ENCODE measurements around the gene GPSM1.
"Not testable (repeated sequence)": the region's sequence is repeated elsewhere in the genome, so short reads cannot be mapped to it uniquely, and the experiment has no call there.

The GPSM1 gene

DNA sequence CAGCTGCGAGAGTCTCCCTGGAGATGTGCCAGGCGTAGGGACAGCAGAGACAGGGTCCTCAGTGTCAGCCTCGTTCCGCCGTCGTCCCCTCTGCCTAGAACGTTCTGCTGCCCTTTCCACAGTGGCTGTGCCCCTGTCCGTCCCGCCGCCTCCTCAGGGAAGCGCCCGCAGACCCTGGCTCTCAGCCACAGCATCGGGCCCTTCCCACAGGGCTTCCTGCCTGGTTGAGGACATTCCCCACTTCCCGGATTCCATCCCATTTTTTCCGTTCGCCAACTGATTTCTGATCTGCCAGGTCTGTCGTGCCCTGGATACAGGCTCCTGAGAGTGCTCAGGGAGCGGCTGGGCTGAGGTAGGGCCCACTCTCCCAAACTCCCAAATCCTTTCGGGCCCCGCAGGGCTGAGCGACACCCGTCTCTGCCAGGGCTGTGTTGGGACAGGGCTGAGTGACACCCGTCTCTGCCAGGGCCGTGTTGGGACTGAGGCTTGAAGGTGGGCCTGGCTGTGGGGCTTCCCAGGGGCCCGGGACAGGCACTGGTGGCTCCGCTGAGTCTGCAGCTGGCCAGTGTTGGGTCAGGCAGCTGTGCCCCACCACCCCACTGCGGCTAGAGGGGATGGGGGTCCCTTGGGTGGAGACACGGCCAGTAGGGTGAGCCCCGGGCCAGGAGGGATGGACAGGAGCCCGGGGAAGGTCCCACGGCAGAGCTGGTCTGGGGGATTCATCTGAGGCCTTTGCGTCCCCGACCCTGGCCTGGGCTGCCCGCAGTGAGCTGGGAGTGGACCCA is 20.3 kb downstream of the GPSM1 start:
- DNase-seq: no peak

DNA sequence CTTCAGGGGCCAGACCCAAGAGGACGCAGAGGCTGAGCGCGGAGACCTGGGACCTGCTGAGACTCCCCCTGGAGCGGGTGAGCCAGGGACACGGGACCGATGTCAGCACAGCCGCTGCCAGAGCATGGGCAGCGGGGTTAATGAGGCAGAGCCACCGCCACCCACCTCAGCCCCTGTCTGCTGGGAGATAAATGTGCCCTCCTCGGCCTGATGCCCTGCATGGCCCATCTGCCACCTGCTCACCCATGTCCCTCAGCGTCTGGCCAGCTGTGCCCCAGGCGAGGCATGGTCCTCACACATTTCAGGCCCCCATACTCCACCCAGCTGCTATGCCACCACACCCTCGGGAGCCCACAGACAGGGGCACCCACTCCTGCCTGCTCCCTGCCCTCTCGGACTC is 21.4 kb downstream of the GPSM1 start:
- DNase-seq: no peak

DNA sequence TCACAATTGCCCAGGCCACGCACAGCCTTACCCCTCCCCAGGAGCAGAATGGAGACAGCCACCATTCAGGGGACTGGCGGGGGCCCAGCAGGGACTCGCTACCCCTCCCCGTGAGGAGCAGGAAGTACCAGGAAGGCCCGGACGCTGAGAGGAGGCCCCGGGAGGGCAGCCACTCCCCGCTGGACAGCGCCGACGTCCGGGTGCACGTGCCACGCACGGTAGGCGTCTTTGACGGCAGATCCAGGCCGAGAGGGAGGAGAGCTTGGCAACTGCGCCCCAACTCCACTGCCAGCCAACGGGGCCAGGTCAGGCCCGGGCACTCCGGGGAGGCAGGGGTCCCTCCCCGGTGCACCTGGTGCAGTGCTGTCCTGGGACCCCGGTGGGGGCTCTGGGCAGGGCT is 22.2 kb downstream of the GPSM1 start:
- no peak for DNase-seq

DNA sequence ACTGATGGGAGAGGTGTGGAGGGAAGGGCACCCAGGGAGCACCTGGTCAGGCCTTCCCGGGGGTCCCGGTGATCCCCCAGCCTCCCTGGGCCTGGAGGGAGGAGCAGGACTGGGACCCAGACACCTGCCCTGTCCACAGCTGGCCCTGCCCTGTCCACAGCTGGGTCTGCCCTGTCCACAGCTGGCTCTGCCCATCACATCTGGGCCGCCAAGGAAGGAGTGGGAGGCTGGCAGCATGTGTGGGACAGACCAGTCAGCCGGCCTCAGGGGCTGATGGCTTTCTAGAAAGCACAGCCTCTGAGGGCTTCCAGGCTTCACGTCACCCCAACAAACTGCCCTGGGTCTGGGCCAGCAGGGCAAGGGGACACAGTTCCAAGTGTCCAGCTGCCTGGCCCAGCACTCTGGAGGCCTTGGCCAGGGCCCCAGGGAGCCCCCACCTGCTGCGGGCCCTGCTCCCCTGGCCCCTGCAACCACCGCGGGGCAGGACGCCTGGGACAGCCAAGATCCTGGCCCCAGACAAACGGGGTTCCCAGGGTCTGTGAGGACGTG is 24.0 kb downstream of the GPSM1 start:
- DNase-seq: no peak

DNA sequence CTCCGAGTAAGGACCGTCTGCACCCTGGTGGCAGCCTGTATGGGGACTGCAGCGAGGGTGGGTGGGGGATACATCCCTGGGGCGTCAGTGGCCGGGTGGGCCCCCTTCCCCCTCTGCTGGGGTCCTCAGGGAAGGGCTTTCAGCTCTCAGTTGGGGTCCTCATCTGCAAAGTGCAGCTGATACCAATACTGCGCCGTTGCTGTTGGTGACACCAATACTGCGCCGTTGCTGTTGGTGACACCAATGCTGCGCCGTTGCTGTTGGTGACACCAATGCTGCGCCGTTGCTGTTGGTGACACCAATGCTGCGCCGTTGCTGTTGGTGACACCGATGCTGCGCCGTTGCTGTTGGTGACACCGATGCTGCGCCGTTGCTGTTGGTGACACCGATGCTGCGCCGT is 24.5 kb downstream of the GPSM1 start:
- DNase-seq: not testable (repeated sequence)

DNA sequence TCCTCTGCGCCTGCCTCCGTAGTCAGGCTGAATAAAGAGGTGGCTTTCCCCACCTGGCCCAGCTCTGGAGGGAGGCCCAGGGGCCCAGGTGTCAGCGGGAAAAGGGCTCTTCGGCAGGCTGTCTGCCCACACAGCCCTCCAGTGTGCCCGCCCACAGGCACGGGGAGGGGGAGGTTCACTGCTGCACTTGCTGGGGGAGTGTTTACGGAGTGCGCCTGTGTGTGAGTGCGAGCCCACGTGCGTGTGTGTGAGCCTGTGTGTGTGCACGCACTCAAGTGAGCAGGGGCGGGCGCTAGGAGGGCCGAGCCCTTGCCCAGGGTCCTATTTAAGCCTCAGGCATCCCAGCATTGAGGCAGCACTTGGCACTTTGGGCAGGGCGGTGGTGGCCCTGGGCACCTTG is 25.3 kb downstream of the GPSM1 start:
- no peak for DNase-seq

DNA sequence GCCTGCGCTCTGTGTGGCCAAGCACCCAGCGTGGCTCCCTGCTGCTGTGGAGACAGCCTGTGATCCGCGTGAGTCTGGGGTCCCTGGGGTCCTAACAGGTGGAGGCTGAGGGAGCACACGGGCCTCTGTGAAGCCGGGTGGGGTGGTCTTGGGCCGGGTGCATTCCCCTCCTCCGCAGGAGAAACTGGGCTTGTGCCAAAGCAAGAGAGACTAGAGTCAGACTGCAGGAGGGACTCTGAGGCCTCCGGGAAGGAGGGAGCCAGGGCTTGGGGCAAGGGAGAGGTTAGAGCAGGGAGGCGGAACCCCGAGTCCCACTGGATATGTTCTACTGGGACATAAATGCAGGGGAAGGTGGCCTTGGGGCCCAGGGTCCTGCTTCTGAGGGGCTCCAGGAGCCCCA is 25.7 kb downstream of the GPSM1 start:
- no peak for DNase-seq

DNA sequence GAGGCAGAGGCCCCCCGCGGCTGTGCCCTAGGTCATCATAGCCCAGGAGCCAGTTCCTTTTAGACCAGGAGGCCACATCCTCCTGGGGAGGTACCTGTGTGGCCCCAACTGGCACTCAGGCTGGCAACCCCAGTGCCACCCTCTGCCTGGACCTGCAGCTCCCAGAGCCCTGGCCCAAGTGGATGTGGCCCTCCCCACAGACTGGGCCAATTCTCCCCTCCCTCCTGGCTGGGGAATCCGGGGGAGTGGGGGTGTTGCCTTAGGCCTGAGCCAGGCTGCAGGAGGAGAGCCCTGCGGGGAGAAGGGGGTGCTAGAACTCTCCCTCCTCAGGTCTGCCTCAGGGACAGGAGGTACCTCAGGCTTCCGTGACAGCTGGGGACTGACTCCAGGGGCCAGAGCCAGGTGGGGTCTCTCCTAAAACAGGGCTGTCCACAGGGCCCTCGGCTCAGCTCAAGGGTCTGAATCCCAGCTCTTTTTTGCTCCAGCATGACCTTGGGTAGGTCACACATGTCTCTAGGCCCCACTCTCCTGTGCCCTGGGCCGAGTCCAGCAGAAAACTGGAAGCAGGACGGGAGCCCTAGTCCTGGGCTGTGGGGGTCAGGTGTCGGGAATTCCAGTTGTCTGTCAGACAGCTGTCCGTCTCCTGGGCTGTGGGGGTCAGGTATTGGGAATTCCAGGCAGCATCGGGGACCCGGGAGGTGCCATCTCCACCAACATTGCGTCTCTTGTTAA is 26.6 kb downstream of the GPSM1 start:
- DNase-seq: no peak

DNA sequence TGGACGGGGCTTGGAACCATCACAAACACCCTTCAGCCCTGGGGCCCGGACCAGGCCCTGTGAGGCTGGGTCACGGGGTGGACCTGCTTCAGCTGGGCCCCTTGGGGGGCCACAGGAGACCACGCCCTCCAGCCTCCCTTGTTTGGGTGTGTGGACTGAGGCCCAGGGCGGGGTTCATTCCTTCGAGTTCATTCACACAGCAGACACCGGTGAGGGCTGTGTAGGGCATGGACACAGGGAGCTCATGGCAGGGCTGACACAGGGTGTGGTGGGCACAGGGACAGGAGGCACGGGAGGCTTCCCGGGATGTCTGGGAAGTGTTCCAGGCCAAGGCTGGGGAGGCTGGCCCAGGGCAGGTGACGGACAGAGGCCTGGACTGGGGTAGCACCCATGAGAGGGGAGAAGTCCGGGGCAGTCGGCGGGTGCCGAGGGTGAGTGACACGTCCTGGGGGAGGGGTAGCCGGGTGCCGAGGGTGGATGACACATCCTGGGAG is 27.3 kb downstream of the GPSM1 start:
- DNase-seq: no peak

DNA sequence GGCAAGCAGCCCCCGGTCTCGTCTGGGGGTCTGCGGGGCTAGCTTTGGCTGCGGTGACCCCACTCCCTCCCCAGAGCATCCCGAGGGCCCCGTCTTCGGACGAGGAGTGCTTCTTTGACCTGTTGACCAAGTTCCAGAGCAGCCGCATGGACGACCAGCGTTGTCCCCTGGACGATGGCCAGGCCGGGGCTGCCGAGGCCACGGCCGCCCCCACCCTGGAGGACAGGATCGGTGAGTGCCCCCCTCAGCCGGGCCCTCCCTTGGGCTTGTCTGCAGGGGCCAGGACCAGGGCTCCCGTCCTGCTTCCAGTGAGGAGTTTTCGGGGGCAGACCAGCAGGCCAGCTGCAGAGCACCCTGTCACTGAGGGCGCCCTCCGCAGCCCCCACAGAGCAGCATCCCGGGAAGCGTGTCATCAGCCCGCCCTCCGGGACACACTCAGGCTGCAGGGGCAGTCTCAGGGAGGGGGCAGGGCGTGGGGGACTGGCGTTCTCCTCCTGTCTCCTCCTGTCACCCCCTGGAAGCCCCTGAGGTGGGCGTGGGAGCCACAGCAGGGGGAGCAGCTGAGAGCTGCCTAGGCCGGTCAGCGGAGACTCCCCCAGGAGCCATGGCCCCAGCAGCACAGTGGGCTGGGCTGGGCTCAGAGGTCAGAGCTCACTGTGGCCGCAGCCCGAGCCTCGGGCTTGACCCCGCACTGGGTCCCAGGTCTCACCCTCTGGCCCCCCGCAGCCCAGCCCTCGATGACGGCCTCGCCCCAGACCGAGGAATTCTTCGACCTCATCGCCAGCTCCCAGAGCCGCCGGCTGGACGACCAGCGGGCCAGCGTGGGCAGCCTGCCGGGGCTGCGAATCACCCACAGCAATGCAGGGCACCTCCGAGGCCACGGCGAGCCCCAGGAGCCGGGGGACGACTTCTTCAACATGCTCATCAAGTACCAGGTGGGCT is 28.5 kb downstream of the GPSM1 start:
- DNase-seq: no peak

DNA sequence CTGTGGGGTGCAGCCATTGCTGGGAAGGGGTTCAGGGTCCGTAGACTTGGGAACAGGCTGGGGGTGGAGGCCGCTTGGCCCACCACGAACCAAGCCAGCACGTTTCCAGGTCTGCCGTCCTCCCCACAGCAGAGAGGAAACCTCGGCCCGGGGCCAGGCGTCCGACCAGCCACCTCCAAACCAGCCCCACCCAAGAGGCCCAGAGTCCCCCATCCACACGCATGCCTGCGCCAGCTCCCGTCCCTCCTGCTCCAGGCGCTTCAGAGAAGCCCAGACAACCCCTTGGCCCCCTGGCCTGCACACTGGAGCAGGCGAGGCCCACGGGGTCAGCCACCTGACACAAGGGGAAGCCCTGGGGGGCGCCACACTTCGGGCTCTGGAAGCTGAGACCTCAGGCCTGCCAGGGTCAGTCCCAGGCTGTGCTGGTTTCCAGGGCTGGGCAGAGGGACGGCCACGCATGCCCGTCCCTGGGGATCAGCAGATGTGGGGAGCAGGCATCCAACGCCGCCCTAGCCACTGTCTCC is 29.9 kb downstream of the GPSM1 start:
- DNase-seq: no peak

DNA sequence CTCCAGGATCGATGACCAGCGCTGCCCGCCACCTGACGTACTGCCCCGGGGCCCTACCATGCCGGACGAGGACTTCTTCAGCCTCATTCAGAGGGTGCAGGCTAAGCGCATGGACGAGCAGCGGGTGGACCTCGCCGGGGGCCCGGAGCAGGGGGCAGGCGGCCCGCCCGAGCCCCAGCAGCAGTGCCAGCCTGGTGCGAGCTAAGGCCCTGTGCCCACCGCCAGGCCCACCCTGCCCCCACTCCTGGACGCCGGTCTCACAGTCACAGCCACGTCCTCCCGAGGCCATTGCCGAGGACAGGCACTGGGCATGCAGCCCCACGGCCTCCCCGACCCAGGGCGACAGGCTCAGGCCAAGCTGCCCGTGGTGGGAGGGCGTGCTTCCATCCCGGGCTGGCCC is 30.7 kb downstream of the GPSM1 start:
- DNase-seq: no peak

DNA sequence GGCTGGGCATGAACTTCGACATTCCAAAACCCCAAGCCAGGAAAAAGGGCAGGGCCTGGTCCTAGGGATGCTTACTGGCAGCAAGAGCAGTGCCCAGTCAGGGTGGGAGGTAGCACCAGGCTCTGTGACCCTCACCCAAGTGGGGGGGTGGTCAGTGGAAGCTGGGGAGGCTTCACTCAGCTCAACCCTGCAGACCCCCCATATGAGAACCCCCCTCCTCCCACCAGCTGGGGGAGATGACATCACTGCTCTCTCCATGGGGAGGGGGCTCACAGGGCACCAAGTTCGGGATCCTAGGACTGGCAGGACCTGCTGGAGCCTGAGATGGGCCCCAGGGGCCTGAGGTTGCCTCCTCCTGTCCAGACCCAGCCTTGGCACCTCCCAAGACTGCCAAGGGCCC is 31.5 kb downstream of the GPSM1 start:
- no peak for DNase-seq

DNA sequence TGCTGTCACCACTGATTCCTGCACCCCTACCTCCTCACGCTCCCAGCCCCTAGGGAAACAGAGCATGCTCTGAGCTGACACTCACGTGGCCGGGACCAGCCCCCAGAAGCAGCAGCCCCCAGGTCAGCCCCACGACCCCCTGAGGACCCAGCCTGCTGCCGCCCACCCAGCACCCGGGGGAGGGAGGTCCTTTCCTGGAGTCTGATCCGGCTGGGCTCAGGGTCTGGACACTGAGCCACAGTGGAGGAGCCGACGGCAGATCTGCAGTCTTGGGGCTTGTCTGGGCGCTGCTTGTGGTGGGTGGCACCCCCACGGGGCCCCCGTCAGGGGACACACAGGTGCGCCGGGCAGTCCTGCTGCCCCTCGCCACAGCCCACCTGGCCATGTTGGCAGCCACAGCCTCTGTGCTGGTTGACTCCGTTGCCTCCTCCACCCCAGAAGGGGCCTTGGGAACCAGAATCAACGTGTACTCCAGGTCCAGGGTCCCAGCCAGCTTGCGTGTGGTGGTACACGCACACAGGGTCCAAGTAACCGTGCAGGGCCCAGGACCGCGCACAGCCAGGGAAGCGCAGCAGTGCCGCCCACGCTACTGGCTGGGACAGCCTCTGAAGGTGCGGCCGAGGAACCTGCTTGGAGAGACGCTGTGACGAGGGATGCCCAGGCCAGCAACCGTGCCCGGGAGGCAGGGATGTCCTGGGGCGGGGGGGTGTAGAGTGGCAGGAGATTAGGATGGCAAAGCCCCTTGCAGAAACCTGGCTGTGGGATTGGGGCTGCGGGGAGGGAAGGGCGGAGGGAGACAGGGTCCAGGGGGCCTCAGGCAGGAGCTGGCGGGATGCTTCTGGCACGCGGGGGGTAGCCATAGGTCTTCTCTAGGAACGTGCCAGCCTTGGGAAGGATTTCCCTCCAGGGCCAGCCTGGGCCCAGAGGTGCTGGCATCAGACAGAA is 32.7 kb downstream of the GPSM1 start:
- DNase-seq: no peak

DNA sequence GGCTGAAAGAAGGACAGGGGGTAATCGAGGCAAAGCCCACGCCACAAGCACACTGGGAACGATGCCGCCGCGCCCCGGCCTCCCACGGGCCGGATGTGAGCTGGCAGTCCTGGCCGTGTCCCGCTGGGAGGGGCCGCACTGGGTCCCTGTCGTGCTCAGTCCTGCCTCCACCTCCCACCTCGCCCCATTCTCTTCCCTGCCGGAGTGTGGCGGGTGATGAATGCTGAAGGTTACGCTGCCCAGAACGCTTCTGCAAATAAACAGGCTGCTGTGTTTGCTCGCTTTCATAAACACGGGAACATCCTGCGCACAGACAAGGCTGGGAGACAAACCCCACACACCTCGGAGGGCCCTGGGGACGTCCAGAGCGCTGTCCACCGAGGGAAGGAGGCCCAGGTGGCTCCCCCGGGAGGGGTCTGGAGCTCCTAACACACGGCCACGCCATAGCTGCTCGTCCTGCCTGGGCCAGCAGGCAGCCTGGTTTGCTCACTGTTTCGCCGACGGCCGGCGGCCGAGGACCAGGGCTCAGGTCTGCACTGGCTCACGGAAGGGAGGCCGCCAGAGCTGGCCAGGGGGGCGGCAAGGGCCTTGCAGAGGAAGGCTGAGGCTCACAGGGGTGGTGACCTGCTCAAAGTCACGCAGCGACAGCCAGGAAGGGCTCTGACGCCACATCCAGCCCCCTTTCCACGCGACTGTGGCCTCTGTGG is 33.9 kb downstream of the GPSM1 start:
- DNase-seq: no peak

DNA sequence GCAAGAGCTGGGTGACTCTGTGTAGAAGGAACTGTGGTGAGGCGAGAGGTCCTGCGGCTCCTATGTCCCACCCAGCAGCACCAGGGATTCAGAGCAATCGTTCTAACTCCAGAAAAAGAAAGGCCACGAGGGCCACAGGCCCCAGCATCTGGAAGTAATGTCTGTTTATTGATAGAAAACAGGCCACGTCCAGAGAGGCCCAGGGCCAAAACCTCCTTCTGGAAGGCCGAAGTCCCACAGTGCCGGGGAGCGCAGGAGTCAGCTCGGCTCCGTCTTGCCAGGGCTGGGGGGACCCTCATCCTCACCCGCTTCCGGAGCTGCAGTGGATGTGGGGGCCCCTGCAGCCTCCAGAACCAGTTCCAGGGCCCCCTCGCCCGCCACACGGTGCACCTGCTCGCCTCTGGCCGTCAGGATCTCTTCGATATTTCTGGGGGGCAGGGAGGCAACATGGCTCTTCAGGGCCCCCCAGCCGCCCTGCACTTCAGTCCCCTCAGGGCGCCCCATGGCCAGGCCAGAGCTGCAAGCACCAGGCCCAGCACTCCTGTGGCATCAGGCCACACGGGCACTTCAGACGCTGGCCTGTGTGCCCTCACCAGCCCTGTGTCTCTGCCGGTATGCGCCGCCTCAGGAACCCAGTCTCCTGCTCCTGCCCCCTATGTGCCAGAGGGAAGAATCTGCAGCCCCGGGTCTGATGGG is 34.6 kb downstream of the GPSM1 start:
- no peak for DNase-seq

DNA sequence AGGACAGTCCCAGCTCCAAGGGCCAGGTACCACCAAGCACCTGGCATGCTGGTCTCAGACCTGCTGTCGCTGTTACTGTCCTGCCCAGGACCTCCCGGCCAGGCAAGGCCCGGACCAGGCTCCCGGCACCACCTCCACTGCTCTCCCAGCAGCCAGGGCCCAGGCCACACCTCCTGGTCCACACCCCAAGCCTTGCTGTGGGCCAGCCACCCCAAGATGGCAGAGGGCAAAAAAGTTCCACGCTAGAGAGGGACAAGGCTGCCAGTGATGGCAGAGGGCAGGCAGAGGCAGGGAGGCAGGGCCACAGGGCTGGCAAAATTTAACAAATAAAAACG is 35.1 kb downstream of the GPSM1 start:
- no peak for DNase-seq

DNA sequence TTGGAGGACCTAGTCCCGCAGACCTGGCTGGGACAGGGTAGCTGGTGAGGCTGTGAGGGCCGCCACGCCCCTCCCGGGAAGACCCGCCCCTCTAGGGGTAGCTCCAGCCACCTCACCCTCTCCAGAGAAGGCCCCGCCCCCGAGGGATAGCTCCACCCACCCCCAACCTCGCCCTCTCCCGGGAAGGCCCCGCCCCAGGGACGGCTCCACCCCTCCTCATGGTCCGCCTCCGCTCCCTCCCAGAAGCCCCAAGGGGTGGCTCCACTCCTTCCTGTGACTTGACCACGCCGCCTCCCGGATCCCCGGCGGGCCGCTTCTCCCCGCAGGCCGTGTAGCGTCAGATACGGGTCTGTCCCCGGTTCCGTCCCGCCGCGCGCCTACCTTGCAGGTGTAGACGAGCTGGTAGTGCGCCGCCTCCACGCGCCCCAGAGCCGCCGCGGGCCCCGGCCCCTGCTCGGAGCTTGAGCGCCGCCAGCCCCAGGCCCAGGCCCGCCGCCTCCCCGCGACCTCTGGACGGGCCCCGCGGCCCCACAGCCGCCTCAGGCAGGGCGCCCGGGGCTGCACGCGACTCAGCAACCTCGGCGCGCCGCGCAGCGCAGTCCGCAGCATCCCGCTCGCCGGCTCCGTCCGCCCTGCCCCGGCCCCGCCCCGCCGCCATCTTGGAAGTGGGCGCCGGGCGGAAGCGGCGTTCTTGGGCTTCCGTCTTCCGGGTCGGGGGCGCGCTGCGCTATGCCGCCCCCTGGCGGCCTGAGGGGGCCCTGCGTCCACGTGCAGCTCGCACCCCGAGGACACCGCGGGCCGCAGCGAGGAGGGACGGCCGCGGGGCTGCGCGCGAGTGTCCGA is 36.0 kb downstream of the GPSM1 start, which contains the start of gene DNLZ:
Gene DNLZ (minus strand): TSS at position 639 of the 843 bp plus-strand sequence. CDS start 30 bp downstream, at position 609.
- DNase-seq: peak; percentile 96

Measured in stimulated activated CD4-positive, alpha-beta T cell treated with anti-CD3 and anti-CD28 coated beads, Interleukin-4, amount 100 ng/mL, for 1 hour (primary cell).